GM12878 (cell line): ENCODE measurements around the gene PRPF6. TPM values are rescaled to one million over a fixed set of nuclear protein-coding genes. Genes with fewer than 3 reads are reported as not detected.
A peak's percentile ranks its signal among the peaks of the same experiment; 100 is the strongest.

Experiments used
- ATAC-seq: fragments of 200-7000 bp; cut with Tn5 transposase; 3 replicates; pipeline ENCODE4 v1.9.1; 2020; ENCODE audit warnings: mild to moderate bottlenecking, moderate library complexity
- BruUV-seq: library from RNA; stranded (reverse); fragments of 400-500 nt; replicated peaks from 2 replicates; lab custom pipeline; 2021; lab: Mats Ljungman, UMichigan
- CTCF ChIA-PET: fragments of 300-600 bp; sonication (Branson Sonifier 250); formaldehyde crosslinking; extraction: SDS; loops from one replicate; lab custom pipeline; 2021; ENCODE audit warnings: inconsistent platforms; lab: Yijun Ruan, JAX
- POLR2A ChIA-PET: fragments of 350-600 bp; formaldehyde crosslinking; extraction: SDS; loops from one replicate; lab custom pipeline; 2021; ENCODE audit warnings: inconsistent platforms; lab: Charles Lee
- RAD21 ChIA-PET: fragments of 300-600 bp; sonication (Branson Sonifier 250); formaldehyde crosslinking; loops from one replicate; lab custom pipeline; 2023; ENCODE audit warnings: antibody characterized with exemption; ENCODE audit not compliant: unreplicated experiment; lab: Charles Lee
- SMC1A ChIA-PET: fragments of 300-600 bp; sonication (Branson Sonifier 250); formaldehyde crosslinking; loops from one replicate; lab custom pipeline; 2023; ENCODE audit not compliant: unreplicated experiment, uncharacterized antibody; lab: Charles Lee
- DNase-seq: peaks from one replicate; pipeline ENCODE4 v3.0.0-alpha.2; 2011; ENCODE audit warnings: low read depth, low spot score
- FAIRE-seq: peaks from 3 replicates; lab custom pipeline; 2011; peaks lifted over from hg19 to GRCh38; lab: Jason Lieb, UNC
- H2AFZ ChIP-seq: 2 replicates; pipeline ENCODE4 v1.6.0; 2011; ENCODE audit warnings: low read depth, low read length, control low read depth; ENCODE audit not compliant: control insufficient read depth
- H3K27ac ChIP-seq: 2 replicates; pipeline ENCODE4 v1.5.1; 2011; ENCODE audit warnings: control low read depth; ENCODE audit not compliant: control insufficient read depth, insufficient read depth
- H3K27me3 ChIP-seq, 2 experiments: replicated peaks in 1 of 2; 2 replicates each; pipeline versions ENCODE4 v1.6.0 to v1.6.1; 2011; ENCODE audit warnings: low read length in 1 of 2; ENCODE audit not compliant: control insufficient read depth in 2 of 2, insufficient read depth in 2 of 2
- H3K36me3 ChIP-seq, 2 experiments: 2 replicates each; pipeline ENCODE4 v1.5.1; 2011; ENCODE audit warnings: low read length in 1 of 2; ENCODE audit not compliant: control insufficient read depth in 2 of 2, insufficient read depth in 2 of 2
- H3K4me1 ChIP-seq: 2 replicates; pipeline ENCODE4 v1.6.1; 2011; ENCODE audit warnings: mild to moderate bottlenecking, low read length, moderate library complexity, mixed read lengths; ENCODE audit not compliant: control insufficient read depth, insufficient read depth
- H3K4me2 ChIP-seq: 2 replicates; pipeline ENCODE4 v1.6.0; 2011; ENCODE audit warnings: control low read depth; ENCODE audit not compliant: control insufficient read depth, insufficient read depth
- H3K4me3 ChIP-seq: fragments of 200-600 bp; sonication (generic); 2 replicates; pipeline ENCODE4 v1.5.1; 2016
- H3K79me2 ChIP-seq: 2 replicates; pipeline ENCODE4 v1.6.0; 2011; ENCODE audit warnings: low read length; ENCODE audit not compliant: control insufficient read depth, insufficient read depth
- H3K9ac ChIP-seq: 2 replicates; pipeline ENCODE4 v1.8.0; 2011; ENCODE audit warnings: low read length, control low read depth, mixed read lengths; ENCODE audit not compliant: control insufficient read depth, insufficient read depth
- H3K9me3 ChIP-seq: replicated peaks from 3 replicates; pipeline ENCODE4 v1.5.1; 2011; ENCODE audit warnings: mild to moderate bottlenecking, low read length; ENCODE audit not compliant: control insufficient read depth, insufficient read depth
- H4K20me1 ChIP-seq: 2 replicates; pipeline ENCODE4 v1.6.0; 2011; ENCODE audit not compliant: control insufficient read depth, insufficient read depth
- BCL11A ChIP-seq: IDR thresholded peaks from 2 replicates; pipeline ENCODE4 v1.6.1; 2011; ENCODE audit warnings: low read depth, low read length
- BCLAF1 ChIP-seq: fragments of 450-650 bp; IDR thresholded peaks from 2 replicates; pipeline ENCODE4 v1.6.1; 2017; ENCODE audit warnings: antibody characterized with exemption, mild to moderate bottlenecking, moderate library complexity
- BHLHE40 ChIP-seq, 2 experiments: fragments of 450-650 bp in 1 of 2; IDR thresholded peaks; 2 replicates each; pipeline ENCODE4 v1.6.1; 2011 to 2017; ENCODE audit warnings: low read depth in 2 of 2, borderline replicate concordance in 1 of 2, improper control_type of control experiment in 1 of 2, low read length in 1 of 2, mild to moderate bottlenecking in 1 of 2
- BMI1 ChIP-seq: fragments of 450-650 bp; IDR thresholded peaks from 2 replicates; pipeline ENCODE4 v1.6.1; 2016; ENCODE audit warnings: mild to moderate bottlenecking, moderate library complexity, borderline replicate concordance
- EZH2 ChIP-seq: IDR thresholded peaks from 2 replicates; pipeline ENCODE4 v1.6.1; 2012; ENCODE audit warnings: low read depth, mild to moderate bottlenecking, control low read depth, inconsistent platforms, low read length, borderline replicate concordance; ENCODE audit not compliant: control insufficient read depth
- HDAC6 ChIP-seq: fragments of 200-600 bp; sonication (generic); IDR thresholded peaks from one replicate; pipeline ENCODE4 v1.8.0; 2017; ENCODE audit warnings: antibody characterized with exemption; ENCODE audit not compliant: unreplicated experiment
- IKZF2 ChIP-seq, 2 experiments: fragments of 450-650 bp; IDR thresholded peaks; 2 replicates each; pipeline ENCODE4 v1.6.1; 2017; ENCODE audit warnings: mild to moderate bottlenecking in 2 of 2, moderate library complexity in 2 of 2
- NFIC ChIP-seq: IDR thresholded peaks from 2 replicates; pipeline ENCODE4 v1.6.1; 2012; ENCODE audit warnings: low read depth, mild to moderate bottlenecking, inconsistent platforms, low read length, moderate library complexity
- NR2F1 ChIP-seq: fragments of 450-650 bp; conservative IDR thresholded peaks from 2 replicates; pipeline ENCODE4 v1.6.1; 2017; ENCODE audit warnings: mild to moderate bottlenecking
- RB1 ChIP-seq: fragments of 450-650 bp; formaldehyde crosslinking; IDR thresholded peaks from 2 replicates; pipeline ENCODE4 v1.6.1; 2017; ENCODE audit warnings: mild to moderate bottlenecking, borderline replicate concordance
- SREBF2 ChIP-seq: IDR thresholded peaks from 2 replicates; pipeline ENCODE4 v1.6.1; 2012; ENCODE audit warnings: mild to moderate bottlenecking, low read length
- SRF ChIP-seq, 2 experiments: IDR thresholded peaks; 2 replicates each; pipeline ENCODE4 v1.6.1; 2011; ENCODE audit warnings: low read depth in 2 of 2, low read length in 2 of 2, mild to moderate bottlenecking in 1 of 2, moderate library complexity in 1 of 2
- TCF12 ChIP-seq: IDR thresholded peaks from 2 replicates; pipeline ENCODE4 v1.6.1; 2011; ENCODE audit warnings: low read depth, mild to moderate bottlenecking, low read length
- ZNF384 ChIP-seq: IDR thresholded peaks from 2 replicates; pipeline ENCODE4 v1.6.1; 2012; ENCODE audit warnings: low read depth, mild to moderate bottlenecking, low read length, improper control_type of control experiment, borderline replicate concordance
- WGBS: methylation state at CpG from one replicate; pipeline ENCODE4 v1.1.6; 2016; ENCODE audit warnings: low lambda C conversion rate; ENCODE audit not compliant: insufficient replicate concordance, insufficient coverage; ENCODE audit errors: missing lambda C conversion rate; 5-methylcytosine and 5-hydroxymethylcytosine counted together
- in situ Hi-C: fragments of 300-500 bp; cut with MboI; formaldehyde crosslinking; loops from 9 replicates; pipeline ENCODE4 v1.14.3; 2018; ENCODE audit warnings: mixed read lengths
- intact Hi-C: fragments of 100-400 bp; cut with micrococcal nuclease; formaldehyde crosslinking; loops from one replicate; pipeline ENCODE4 v1.14.2; 2022; ENCODE audit not compliant: unreplicated experiment
- polyA plus RNA-seq, 11 experiments: library from polyadenylated mRNA; depleted of rRNA in 4 of 11; unstranded in 6 of 11; stranded (reverse) in 5 of 11; fragments of >200 nt; fragmentation: Nextera tagmentation in 4 of 11; fragmentation: Illumina TruSeq in 1 of 11; extraction: Ambion mirVana in 4 of 11; extraction: Trizol in 1 of 11; gene quantifications; 1 replicate in 1 of 11; 2 replicates in 10 of 11; pipeline versions ENCODE4 v1.2.1 to v1.2.3, GENCODE V29; 2011 to 2016; ENCODE audit warnings: inconsistent platforms in 2 of 11, missing spikeins in 2 of 11, low read depth in 1 of 11
- total RNA-seq, 4 experiments: library from RNA; depleted of rRNA in 3 of 4; stranded (reverse); fragments of >200 nt in 3 of 4; fragmentation: Illumina TruSeq in 1 of 4; extraction: Trizol in 1 of 4; gene quantifications; 2 replicates each; pipeline versions ENCODE4 v1.2.1 to v1.2.3, GENCODE V29; 2013 to 2021
- TF ChIP-seq, protein P1 (sequence below): fragments of 450-650 bp; IDR thresholded peaks from 2 replicates; pipeline ENCODE4 v1.6.1; 2018; ENCODE audit warnings: borderline replicate concordance, mild to moderate bottlenecking; ENCODE audit not compliant: partially characterized antibody

Gene PRPF6
- total and polyA plus RNA-seq, 10 of the 15 experiments (the other 5 are each of a cell fraction or from before 2014, with no cell fraction given), result 5.0 to 102 (median 71.3) TPM

- H3K79me2 ChIP-seq, result peaks cover 18% of the 10 kb centered on the region
- RAD21 ChIA-PET, result interaction anchor here (1.6 to 2.0 kb wide), 2 partner anchors 13 to 24 kb away, joined by 3 to 6 read pairs; partner anchors contain the start of genes PRPF6 and SAMD10
- H3K4me2 ChIP-seq, result no peak overlapping the region
- no peaks in the 10 kb centered on the region for H3K27me3 ChIP-seq
- H3K36me3 ChIP-seq, result peaks cover 36 to 53% of the 10 kb centered on the region in 2 experiments
- peak overlapping the region; percentile 35 for H3K27ac ChIP-seq
- H3K4me1 ChIP-seq, result no peaks in the 10 kb centered on the region; the same call in 1 of the 2 replicates
- intact Hi-C loops (no loop called here), in situ Hi-C loops (no loop called here)
- no peak overlapping the region for H2AFZ ChIP-seq
- BruUV-seq, result TSS peak; percentile 45
- TF ChIP-seq, protein P1, sequence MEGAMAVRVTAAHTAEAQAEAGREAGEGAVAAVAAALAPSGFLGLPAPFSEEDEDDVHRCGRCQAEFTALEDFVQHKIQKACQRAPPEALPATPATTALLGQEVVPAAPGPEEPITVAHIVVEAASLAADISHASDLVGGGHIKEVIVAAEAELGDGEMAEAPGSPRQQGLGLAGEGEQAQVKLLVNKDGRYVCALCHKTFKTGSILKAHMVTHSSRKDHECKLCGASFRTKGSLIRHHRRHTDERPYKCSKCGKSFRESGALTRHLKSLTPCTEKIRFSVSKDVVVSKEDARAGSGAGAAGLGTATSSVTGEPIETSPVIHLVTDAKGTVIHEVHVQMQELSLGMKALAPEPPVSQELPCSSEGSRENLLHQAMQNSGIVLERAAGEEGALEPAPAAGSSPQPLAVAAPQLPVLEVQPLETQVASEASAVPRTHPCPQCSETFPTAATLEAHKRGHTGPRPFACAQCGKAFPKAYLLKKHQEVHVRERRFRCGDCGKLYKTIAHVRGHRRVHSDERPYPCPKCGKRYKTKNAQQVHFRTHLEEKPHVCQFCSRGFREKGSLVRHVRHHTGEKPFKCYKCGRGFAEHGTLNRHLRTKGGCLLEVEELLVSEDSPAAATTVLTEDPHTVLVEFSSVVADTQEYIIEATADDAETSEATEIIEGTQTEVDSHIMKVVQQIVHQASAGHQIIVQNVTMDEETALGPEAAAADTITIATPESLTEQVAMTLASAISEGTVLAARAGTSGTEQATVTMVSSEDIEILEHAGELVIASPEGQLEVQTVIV, result no peak
- TF ChIP-seq TCF12 (no peak), BMI1 (no peak), BCL11A (no peak), BCLAF1 (no peak), NR2F1 (no peak), IKZF2 (IDR thresholded peaks at IDR 0.05) (no peak), ZNF384 (no peak), HDAC6 (no peak), EZH2 (no peak), SRF (IDR thresholded peaks at IDR 0.05; ENCODE audit: low read depth in 2 of 2, low read length in 2 of 2) (no peak), SREBF2 (no peak), NFIC (no peak), RB1 (no peak), BHLHE40 (IDR thresholded peaks at IDR 0.05; ENCODE audit: borderline replicate concordance in 1 of 2, low read depth in 2 of 2, low read length in 1 of 2) (no peak)
- POLR2A ChIA-PET, result interaction anchor here (1.4 to 2.0 kb wide), 4 partner anchors 22 to 35 kb away, joined by 4 to 6 read pairs (median 6); partner anchors contain the start of genes C20orf204 and PRPF6
- CTCF ChIA-PET, result interaction anchor here (1.1 kb wide), 1 partner anchor 24 kb away, joined by 5 read pairs; the partner anchor contains the start of gene PRPF6
- WGBS, result 100% methylated on average over 7 of the region's 7 CpGs
- SMC1A ChIA-PET, result interaction anchor here (1.2 to 1.9 kb wide), 3 partner anchors 24 to 118 kb away, joined by 3 to 6 read pairs (median 3); partner anchors contain the start of gene PRPF6
- ATAC-seq, result no peak
- no peak for DNase-seq
- no peak for FAIRE-seq
- H3K9ac ChIP-seq, result no peak overlapping the region
- no peak overlapping the region for H3K4me3 ChIP-seq
- H3K9me3 ChIP-seq, result peaks cover 9% of the 10 kb centered on the region
- H4K20me1 ChIP-seq, result no peaks in the 10 kb centered on the region
These were observed 23.2 kb downstream of the PRPF6 start for GRCh38 chr20:64003960-64004725.
